Coronary artery (tissue), 2 donors: ENCODE results near the gene MCOLN2.
"Not testable (repeated sequence)": the region's sequence is repeated elsewhere in the genome, so short reads cannot be mapped to it uniquely, and the experiment has no call there.

Experiments
- DNase-seq: peaks from one replicate; pipeline ENCODE4 v3.0.0-alpha.2; 2017; ENCODE audit warnings: low spot score
- H3K27ac ChIP-seq, 2 donors: fragments of 200-600 bp; sonication (generic); one replicate each; pipeline ENCODE4 v1.5.1; 2016 to 2019
- H3K4me3 ChIP-seq: fragments of 200-600 bp; sonication (generic); 2 replicates; pipeline ENCODE4 v1.5.1; 2016; ENCODE audit warnings: mild to moderate bottlenecking, moderate library complexity
- CTCF ChIP-seq: fragments of 200-600 bp; sonication (generic); IDR thresholded peaks from one replicate; pipeline ENCODE4 v1.5.1; 2019; ENCODE audit warnings: antibody characterized with exemption

Gene MCOLN2

GRCh38 chr1:85001742-85002141, 4.8 kb upstream of the MCOLN2 start:
- no peak for TF ChIP-seq CTCF
- DNase-seq, result no peak
- H3K27ac ChIP-seq, result no peak overlapping the region

GRCh38 chr1:84998642-84999280, 1.8 kb upstream of the MCOLN2 start:
- DNase-seq, result no peak
- Histone ChIP-seq H3K4me3 (peak overlapping the region; percentile 72), H3K27ac (no peak overlapping the region)
- no peak for TF ChIP-seq CTCF

More at GRCh38 chr1:85001742-85002141, 4.8 kb upstream of the MCOLN2 start:
- no peak overlapping the region for H3K4me3 ChIP-seq

GRCh38 chr1:84997667-84998600, 1.0 kb upstream of the MCOLN2 start:
- no peak overlapping the region for H3K27ac ChIP-seq
- DNase-seq, result no peak
- TF ChIP-seq CTCF, result no peak
- peak overlapping the region; percentile 72 for H3K4me3 ChIP-seq

GRCh38 chr1:84995484-84996334, 1.2 kb downstream of the MCOLN2 start:
- no peak for DNase-seq
- TF ChIP-seq CTCF, result no peak
- Histone ChIP-seq H3K4me3 (no peak overlapping the region), H3K27ac (no peak overlapping the region)

- H3K27ac ChIP-seq, result no peak overlapping the region
- H3K4me3 ChIP-seq, result no peak overlapping the region
- no peak for TF ChIP-seq CTCF
- no peak for DNase-seq
Measured at GRCh38 chr1:84991097-84991920, 5.6 kb downstream of the MCOLN2 start.

- no peak overlapping the region for H3K27ac ChIP-seq
- no peak overlapping the region for H3K4me3 ChIP-seq
- TF ChIP-seq CTCF, result no peak
- no peak for DNase-seq
Measured at GRCh38 chr1:84988588-84988987, 8.3 kb downstream of the MCOLN2 start.

GRCh38 chr1:84986561-84986960, 10.4 kb downstream of the MCOLN2 start:
- not testable (repeated sequence) for H3K27ac ChIP-seq, DNase-seq, H3K4me3 ChIP-seq
